GM18519 (cell line): Measurements from ENCODE around the gene SLC22A14.
"Not testable (repeated sequence)": the region's sequence is repeated elsewhere in the genome, so short reads cannot be mapped to it uniquely, and the experiment has no call there.

Experiments
- ATAC-seq: cut with Tn5 transposase; IDR thresholded peaks from one replicate; pipeline ENCODE4 v1.9.1; 2021; ENCODE audit warnings: mild to moderate bottlenecking, moderate library complexity; ENCODE audit not compliant: unreplicated experiment, low FRiP score

Gene SLC22A14

DNA sequence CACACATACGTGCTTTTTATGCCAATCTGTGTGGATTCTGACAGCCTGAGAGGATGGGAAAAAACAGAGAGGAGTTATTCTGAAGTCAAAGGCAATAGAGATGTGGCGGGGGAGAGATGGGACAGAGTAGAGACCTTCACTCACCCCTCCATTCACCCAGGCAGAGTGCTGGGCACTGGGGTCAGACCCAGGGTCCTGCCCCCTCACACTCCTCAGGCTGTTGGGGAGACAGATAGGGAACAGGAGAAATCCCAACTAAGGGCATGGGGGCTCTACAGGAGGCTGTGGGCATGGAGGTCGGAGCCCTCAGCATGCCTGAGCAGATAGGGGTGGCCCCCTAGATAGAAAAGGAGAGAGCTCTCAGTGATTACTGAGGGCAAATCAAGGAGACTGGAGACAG lies 30.3 kb downstream of the SLC22A14 start:
- no peak for ATAC-seq

DNA sequence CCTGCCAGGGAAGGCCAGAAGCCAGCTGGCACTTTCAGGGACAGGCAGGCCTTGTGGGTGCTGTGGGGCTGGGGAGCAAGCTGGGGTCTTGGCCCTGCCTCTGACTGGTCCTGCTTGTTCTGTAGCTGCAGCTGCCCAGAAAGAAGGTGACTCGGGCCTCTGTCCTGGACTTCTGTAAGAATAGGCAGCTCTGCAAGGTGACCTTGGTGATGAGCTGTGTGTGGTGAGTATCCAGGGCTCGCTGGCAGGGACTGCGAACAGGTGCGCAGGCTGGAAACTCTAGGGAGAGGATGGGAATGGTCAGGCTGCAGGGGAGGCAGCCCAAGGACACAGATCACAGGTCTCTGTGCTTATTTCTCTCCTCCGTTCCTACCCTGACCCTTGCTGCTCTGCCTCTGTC lies 31.2 kb downstream of the SLC22A14 start:
- no peak for ATAC-seq

GRCh38 chr3:38313695-38314094 lies 31.6 kb downstream of the SLC22A14 start:
- no peak for ATAC-seq

- ATAC-seq, result no peak
Measured at GRCh38 chr3:38314112-38314763, 32.1 kb downstream of the SLC22A14 start.

DNA sequence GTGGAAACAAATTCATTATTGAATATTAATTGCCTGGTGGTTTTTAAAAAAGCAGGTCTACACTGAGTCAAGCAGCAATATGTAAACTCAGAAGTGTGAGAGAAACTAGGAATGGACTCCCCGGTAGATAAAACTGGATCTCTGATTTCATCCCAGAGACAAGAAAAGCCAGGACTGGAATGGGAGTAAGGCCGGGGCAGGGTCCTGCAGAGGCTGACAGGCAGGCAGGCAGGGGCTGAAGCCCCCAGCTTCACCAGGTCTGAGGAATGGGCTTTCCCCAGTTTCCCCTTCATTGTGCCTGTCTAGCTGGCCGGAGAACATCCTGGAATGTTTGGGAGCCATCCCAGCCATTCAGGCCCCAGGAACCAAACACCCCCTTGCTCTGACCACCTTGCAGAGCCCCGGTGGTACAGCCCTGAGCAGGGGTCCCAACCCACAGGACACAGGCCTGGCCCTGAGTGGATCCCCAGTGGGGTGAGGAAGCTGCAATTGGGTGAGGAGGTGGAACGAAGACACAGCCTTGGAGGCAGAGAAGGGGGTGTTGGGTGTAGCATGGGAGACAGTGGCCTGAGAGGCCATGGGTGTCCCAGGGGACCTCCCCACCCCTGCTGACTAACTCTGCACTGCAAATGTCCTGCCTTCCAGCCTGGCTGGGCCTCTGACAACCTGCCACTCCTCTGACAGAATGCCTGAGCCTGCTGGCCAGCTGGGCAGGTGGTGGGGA lies 32.8 kb downstream of the SLC22A14 start:
- ATAC-seq, result no peak

GRCh38 chr3:38315488-38316230 lies 33.6 kb downstream of the SLC22A14 start:
- ATAC-seq, result no peak

DNA sequence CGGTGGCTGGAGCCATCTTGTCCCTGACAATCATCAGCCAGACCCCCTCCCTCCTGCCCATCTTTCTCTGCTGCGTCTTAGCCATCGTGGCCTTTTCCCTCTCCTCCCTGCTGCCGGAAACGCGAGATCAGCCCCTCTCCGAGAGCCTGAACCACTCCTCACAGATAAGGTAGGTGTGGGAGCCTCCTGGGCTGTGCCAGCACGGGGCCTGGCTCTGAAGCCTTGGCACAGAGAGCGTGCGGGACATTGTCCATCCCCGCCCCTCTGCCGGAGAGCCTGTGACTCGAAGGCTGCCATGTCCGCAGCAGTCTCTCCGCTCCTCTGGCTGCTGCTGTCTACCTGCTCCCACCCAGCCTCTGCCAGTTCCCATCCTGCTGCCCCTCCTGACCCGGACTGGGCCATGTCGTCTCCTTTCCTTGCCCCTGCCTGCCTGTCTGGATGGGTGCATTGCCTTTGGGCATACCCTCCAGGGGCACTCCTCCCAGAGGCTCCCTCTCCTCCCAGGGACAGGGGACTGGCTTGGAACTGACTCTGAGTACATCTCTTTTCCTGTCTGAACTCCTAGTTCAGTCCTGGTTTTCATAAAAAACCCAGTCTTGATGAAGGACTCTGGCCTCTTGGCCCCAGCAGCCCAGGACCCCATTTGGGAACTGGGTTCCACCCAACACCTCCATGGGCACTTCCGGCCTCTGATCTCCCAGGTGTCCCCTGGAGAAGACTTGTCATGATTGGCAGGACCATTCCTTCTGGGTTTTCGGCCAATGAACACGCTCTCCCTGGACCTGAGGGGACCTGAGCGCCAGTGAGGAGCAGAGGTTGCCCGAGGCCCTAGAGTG lies 34.5 kb downstream of the SLC22A14 start:
- no peak for ATAC-seq

GRCh38 chr3:38317192-38317759 lies 35.2 kb downstream of the SLC22A14 start:
- ATAC-seq, result no peak

GRCh38 chr3:38318766-38319671 lies 36.9 kb downstream of the SLC22A14 start:
- no peak for ATAC-seq

GRCh38 chr3:38320638-38321037 lies 38.5 kb downstream of the SLC22A14 start:
- ATAC-seq, result not testable (repeated sequence)

- ATAC-seq, result no peak
Measured at GRCh38 chr3:38323060-38323459, 41.0 kb downstream of the SLC22A14 start.

GRCh38 chr3:38325256-38325655 lies 43.2 kb downstream of the SLC22A14 start:
- no peak for ATAC-seq

GRCh38 chr3:38327335-38328009 lies 45.4 kb downstream of the SLC22A14 start:
- ATAC-seq, result no peak

DNA sequence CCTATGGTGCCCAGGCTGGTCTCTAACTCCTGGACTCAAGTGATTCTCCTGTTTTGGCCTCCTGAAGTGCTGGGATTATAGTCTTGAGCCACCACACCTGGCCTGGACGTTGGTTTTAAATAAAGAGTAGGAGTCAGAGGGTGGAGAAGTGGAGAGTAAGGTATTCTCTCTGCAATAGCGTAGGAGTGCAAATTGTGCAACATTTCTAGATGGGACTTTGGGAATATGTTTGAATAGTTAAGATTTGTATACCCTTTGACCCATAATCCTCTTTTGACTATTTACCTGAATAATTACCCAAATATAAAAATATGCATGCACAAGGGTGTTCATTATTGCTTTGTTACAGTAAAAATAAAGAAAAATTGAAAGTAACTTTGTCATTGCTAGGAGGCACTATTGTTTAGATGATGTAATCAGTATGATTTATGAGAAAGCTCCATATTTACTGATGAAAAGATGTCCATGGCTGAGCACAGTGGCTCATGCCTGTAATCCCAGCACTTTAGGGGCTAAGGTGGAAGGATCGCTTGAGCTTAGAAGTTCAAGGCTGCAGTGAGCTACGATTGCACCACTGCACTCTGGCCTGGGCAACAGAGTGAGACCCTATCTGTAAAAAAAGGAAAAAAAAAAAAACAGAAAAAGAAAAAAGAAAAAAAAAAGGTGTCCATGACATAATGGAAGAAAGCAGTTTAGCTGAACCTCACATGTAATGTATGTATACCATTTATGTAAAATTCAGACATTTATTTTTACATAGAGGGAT lies 49.3 kb downstream of the SLC22A14 start:
- ATAC-seq, result no peak

DNA sequence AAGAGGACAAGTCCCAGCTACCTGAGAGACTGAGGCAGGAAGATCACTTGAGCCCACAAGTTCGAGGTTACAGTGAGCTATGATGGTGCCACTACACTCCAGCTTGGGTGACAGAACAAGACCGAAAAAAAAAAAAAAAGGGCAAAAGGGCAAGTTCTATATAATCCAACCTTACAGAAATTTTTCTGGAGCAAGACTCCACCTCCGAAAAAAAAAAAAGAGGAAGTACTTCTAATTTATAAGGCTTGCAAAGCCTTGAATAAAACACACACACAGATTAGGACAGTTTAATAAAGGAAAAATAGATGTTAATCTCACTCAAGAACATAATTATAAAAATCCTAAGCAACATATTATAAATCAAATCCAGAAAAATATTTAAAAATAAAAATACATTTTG lies 50.1 kb downstream of the SLC22A14 start:
- no peak for ATAC-seq

GRCh38 chr3:38334142-38335055 lies 52.3 kb downstream of the SLC22A14 start:
- ATAC-seq, result no peak

DNA sequence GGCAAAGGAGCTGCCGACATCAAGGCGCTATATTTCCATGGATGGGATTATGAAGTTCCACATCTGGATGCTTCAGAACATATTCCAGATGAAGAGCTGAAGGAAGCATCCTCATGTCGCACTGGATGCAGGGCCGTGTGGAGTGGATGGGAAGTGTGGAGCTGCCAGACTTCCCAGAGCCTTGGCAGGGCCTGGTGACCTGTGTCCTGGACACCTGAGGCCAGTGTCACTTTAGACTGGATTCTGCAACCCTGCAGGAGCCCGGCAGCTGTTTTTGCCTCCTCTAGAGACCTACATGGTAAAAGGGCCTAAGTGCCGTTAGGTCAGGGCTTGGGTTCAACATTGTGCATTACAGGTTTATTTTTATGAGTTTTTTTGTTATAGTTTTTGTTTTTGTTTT lies 53.2 kb downstream of the SLC22A14 start:
- ATAC-seq, result no peak
